ENCODE results near the gene TLE5.

DNA sequence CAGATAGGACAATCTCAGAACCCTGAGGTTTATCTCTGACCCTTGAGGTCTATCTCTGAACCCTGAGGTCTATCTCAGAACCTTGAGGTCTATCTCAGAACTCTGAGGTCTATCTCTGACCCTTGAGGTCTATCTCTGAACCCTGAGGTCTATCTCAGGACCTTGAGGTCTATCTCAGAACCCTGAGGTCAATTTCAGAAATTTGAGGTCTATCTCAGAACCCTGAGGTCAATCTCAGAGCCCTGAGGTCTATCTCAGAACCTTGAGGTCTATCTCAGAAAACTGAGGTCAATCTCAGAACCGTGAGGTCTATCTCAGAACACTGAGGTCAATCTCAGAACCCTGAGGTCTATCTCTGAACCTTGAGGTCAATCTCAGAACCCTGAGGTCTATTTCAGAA lies 35.5 kb downstream of the TLE5 start:
- TF ChIP-seq, protein P1, sequence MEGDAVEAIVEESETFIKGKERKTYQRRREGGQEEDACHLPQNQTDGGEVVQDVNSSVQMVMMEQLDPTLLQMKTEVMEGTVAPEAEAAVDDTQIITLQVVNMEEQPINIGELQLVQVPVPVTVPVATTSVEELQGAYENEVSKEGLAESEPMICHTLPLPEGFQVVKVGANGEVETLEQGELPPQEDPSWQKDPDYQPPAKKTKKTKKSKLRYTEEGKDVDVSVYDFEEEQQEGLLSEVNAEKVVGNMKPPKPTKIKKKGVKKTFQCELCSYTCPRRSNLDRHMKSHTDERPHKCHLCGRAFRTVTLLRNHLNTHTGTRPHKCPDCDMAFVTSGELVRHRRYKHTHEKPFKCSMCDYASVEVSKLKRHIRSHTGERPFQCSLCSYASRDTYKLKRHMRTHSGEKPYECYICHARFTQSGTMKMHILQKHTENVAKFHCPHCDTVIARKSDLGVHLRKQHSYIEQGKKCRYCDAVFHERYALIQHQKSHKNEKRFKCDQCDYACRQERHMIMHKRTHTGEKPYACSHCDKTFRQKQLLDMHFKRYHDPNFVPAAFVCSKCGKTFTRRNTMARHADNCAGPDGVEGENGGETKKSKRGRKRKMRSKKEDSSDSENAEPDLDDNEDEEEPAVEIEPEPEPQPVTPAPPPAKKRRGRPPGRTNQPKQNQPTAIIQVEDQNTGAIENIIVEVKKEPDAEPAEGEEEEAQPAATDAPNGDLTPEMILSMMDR (IDR thresholded peaks at IDR 0.05), result no peak
- no peak for TF ChIP-seq POLR2A (IDR thresholded peaks at IDR 0.05)
- no peak for TF ChIP-seq EP300 (IDR thresholded peaks at IDR 0.05)
- no peak for TF ChIP-seq POLR2AphosphoS5 (IDR thresholded peaks at IDR 0.05)

Data from gastroesophageal sphincter (tissue), 3 donors.